ENCODE data around the gene HSPB8.
"Not testable (repeated sequence)": the region's sequence is repeated elsewhere in the genome, so short reads cannot be mapped to it uniquely, and the experiment has no call there.

Gene HSPB8

DNA sequence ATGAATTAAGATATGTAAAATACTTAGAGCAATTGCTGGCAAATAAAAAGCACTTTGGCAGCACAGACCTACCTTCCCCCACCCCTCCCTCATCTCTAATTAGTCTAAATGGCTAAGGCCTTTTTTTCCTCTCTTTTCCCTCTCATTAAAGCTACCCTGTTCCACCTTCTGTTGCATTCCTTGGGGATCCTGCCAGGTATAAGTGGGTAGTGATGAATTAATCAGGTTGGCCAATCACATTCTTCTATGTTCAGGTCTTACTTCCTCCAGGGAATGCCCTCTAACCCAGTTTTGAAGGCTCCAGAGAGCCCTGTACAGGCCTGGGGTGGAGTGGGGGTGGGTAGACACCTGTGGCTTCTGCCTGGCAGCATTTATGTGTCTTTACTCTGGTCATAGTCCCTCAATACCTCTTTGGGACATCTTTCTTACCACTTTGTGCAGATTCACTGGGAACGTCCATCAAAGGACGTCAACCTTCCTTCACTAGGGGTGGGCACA is 28.4 kb downstream of the HSPB8 start:
- DNase-seq: no peak

- no peak for DNase-seq
These were observed 29.9 kb downstream of the HSPB8 start for GRCh38 chr12:119208626-119209061.

- DNase-seq: no peak
These were observed 33.2 kb downstream of the HSPB8 start for GRCh38 chr12:119211884-119212283.

- DNase-seq: no peak
These were observed 37.4 kb downstream of the HSPB8 start for GRCh38 chr12:119216084-119216483.

DNA sequence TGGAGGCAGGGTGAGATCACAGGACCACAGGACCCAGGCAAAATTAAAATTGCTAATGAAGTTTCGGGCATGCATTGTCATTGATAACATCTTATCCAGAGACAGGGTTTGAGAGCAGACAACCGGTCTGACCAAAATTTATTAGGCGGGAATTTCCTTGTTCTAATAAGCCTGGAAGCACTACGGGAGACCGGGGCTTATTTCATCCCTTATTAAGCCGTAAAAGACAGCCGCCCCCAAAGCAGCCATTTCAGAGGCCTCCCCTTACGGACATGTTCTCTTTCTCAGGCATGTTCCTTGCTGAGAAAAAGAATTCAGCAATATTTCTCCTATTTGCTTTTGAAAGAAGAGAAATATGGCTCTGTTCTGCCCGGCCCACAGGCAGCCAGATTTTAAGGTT is 40.1 kb downstream of the HSPB8 start:
- DNase-seq: not testable (repeated sequence)

DNA sequence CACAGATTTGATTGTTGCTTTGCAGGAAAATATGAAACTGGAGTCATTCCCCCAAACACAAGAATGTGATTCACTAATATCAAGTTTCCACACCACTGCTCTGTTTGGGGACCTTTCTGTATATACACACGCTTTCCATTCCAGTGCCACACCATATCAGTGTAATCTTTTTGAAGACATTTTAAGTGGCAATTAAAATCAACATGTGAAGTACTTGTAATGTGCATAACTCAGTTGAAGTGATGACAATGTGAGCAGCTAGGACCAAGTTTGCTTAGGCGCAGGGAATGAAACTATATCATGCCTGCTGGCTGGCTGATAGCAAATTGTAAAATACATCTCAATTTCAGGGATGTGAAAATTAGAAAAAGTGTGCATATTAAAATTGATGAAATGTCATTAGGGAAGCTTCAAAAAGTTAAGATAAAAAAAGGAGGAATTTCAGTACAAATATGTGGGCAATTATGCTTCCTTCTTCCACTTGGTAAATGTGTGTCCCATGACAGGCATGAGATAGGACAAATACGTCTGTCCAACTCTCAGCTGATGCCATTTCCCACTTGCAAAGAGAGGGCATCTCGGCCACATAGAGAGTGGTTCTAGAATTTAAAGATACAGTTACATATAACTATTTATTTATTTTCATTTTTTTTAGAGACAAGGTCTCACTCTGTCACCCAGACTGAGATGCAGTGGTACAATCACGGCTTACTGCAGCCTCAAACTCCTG is 43.7 kb downstream of the HSPB8 start:
- DNase-seq: no peak

DNA sequence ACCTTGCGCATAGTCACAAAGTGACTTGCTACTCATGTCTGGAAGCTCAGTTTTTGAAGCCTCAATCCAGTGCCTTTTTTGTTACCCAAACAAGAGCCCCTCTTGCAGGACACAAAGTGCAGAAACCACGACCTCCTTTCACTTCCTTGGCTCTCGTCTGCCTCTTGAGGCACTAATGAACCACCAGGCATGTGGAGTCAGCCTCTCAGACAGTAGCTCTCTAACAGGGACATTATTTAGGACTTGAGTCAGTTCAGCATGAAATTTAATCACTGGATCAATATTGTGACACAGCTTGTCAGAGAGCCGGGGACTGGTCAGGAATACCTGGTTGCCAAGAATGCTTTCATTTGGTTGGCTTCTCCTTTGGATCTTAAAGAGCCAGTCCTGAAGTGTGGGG is 46.7 kb downstream of the HSPB8 start:
- DNase-seq: peak; percentile 7

GRCh38 chr12:119227292-119227691 is 48.6 kb downstream of the HSPB8 start:
- DNase-seq: no peak

DNA sequence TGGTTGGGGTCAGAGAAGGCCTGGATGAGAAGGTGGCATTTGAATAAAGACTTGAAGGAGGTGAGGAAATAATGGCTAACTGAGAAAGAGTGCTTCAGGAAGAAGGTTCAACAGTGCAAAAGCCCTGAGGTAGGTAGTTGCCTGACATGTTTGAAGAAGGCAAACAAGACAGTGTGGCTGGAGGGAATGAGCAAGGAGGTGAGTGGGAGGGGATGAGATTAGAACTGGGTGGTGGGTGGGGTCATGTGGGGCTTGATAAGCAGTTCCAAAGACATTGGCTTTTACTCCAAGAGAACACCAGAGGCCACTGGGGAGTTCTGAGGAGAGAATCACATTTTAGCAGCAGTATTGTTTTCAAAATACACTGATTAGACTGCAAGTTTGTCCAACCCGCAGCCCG is 50.5 kb downstream of the HSPB8 start:
- DNase-seq: no peak

- no peak for DNase-seq
These were observed 51.1 kb downstream of the HSPB8 start for GRCh38 chr12:119229837-119230236.

DNA sequence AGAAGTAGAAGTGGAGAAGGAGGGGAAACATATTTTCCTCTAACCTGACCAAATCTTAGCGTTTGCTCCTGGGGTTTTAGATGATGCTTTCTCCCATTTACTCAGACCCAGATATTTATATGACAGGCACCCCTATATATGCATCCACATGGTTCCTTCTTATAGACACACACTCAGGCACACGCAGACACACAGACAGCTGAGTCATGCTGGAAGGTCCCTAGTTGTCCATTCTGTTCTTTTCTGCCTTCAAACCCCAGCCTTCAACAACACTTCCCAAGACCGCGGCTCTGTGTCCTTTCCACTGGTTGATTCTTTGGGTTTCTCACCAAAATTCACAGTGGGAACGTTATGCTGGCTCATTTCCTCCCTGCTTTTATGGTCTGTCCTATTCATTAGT is 52.1 kb downstream of the HSPB8 start:
- DNase-seq: no peak

DNA sequence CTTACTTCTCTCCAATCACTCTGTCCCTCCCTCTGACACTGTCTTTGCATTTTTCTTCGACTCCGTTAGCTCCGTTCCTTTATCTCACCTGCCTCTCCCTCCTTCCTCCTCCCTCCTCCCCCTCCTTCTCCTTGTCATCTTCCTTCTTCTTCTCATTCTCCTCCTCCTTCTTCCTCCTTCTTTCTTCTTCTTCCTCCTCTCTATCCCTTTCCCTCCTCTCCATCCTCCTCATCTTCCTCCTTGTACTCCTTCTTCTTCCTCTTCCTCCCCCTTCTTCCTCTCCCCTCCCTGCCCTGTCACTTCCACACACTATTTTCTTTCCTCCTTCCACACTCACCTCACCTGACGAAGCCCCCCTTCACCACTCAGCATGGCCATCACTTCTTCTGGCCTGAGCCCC is 53.0 kb downstream of the HSPB8 start:
- no peak for DNase-seq

DNA sequence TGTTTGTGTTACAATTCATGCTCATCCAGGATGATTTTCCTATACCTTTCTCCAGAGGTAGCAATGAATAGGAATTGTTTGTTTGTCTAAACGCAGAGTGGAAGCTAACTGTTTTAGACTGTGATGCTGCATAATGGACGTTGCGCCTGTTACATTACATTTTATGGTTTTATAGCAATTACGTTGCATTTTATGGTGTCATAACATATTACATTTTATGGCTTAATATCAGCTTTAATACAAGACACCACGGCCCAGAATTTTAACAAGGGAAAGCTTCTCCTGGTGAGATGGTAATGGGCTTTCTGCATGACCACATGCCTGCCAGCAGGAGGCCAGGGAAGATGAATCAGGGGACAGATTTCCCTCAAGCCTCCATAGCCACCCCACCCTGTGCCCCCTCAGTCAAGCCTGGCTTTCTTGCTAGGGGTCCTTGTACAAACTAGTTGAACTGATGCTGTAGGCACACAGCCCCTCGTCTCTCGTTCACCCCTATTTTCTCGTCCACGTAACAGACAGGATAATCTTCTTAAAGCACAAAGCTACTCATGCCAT is 56.5 kb downstream of the HSPB8 start:
- DNase-seq: no peak

GRCh38 chr12:119236372-119236771 is 57.6 kb downstream of the HSPB8 start:
- no peak for DNase-seq

GRCh38 chr12:119239040-119239439 is 60.3 kb downstream of the HSPB8 start:
- no peak for DNase-seq

DNA sequence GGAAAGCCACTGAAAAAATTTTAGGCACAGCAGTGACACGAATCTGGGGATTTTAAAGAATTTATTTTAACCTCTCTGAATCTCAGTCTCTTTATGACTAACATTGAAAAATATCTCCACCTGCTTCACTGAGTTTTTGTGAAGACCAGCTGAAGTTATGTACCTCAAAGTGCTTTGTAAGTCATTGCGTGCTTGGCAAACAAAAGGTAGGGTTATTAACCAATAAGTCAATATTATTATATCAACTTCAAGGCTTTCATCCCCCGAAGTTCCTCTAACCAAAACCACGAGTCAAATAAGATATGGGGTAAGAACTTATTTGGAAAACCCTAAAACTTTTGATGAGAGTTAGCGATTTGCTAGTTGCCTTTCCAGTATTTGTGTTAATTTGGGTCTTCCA is 62.3 kb downstream of the HSPB8 start:
- no peak for DNase-seq

DNA sequence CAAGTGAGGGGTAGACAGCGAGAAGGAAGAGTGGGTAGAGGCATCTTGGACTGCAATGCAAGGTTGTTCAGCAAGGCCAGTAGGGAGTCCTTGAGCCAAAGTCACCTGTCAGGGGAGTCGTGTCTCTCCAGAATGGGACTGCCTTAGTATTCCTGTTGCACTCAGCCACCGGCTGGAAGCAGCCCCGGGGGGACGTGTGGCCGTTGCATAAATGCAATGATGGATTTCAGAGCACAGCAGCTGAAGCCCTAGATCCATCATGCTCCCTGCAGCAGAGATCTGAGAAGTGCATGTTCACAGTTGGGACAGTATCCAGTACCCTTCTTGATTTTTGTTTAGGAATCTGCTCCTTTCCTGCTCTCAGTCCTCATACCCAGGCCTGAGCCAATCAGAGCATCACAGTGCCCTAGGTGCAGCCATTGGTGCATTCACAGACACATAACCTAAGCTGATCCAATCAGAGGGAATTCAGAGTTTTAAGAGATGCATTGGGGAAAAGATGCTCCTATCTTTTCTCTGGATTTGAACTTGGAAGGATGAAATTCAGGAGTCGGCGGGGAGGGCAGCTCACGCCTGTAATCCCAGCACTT is 62.9 kb downstream of the HSPB8 start:
- no peak for DNase-seq

All from NCI-H1092 treated with DMSO at 0.1 percent for 48 hours (cell line).